Muscle of back (tissue), 13 donors: Measurements from ENCODE around the gene EVI5. TPM values are rescaled to one million over a fixed set of nuclear protein-coding genes. Genes with fewer than 3 reads are reported as not detected.

Experiments used
- DNase-seq, 3 donors: peaks; one replicate each; pipeline versions ENCODE4 v3.0.0 to v3.0.0-alpha.2; 2013
- long read RNA-seq, 9 donors: transcript quantifications; one replicate each; lab custom pipeline, GENCODE V29; 2026
- polyA plus RNA-seq, 10 donors: library from polyadenylated mRNA; unstranded; fragments of 120-200 nt; gene quantifications; one replicate each; pipeline ENCODE4 v1.2.1, GENCODE V29; 2013; ENCODE audit not compliant: insufficient read length in 10 of 10

The EVI5 gene
- 10 to 100 TPM in 9 of 10 donors, 1 to 10 TPM in 1; 9.7 to 17.5 (median 13.9) TPM for polyA plus RNA-seq
- long read RNA-seq, donor 1, result 0 reads
- long read RNA-seq, donor 2, partial matches to known transcripts, result 5,087 of 5,226 reads
- long read RNA-seq, donor 2, other reads (novel, unspliced or antisense), result 139 of 5,226 reads
- long read RNA-seq, donor 3, result 0 reads
- long read RNA-seq, donor 4, result 0 reads
- long read RNA-seq, donor 5, result 0 reads
- long read RNA-seq, donor 6, partial matches to known transcripts, result 6,172 of 6,317 reads
- long read RNA-seq, donor 6, other reads (novel, unspliced or antisense), result 145 of 6,317 reads
- long read RNA-seq, donor 7, result 0 reads
- long read RNA-seq, donor 8, partial matches to known transcripts, result 6 of 6 reads
- long read RNA-seq, donor 8, other reads (novel, unspliced or antisense), result 0 of 6 reads
- long read RNA-seq, donor 9, partial matches to known transcripts, result 614 of 774 reads
- long read RNA-seq, donor 9, other reads (novel, unspliced or antisense), result 160 of 774 reads

DNA sequence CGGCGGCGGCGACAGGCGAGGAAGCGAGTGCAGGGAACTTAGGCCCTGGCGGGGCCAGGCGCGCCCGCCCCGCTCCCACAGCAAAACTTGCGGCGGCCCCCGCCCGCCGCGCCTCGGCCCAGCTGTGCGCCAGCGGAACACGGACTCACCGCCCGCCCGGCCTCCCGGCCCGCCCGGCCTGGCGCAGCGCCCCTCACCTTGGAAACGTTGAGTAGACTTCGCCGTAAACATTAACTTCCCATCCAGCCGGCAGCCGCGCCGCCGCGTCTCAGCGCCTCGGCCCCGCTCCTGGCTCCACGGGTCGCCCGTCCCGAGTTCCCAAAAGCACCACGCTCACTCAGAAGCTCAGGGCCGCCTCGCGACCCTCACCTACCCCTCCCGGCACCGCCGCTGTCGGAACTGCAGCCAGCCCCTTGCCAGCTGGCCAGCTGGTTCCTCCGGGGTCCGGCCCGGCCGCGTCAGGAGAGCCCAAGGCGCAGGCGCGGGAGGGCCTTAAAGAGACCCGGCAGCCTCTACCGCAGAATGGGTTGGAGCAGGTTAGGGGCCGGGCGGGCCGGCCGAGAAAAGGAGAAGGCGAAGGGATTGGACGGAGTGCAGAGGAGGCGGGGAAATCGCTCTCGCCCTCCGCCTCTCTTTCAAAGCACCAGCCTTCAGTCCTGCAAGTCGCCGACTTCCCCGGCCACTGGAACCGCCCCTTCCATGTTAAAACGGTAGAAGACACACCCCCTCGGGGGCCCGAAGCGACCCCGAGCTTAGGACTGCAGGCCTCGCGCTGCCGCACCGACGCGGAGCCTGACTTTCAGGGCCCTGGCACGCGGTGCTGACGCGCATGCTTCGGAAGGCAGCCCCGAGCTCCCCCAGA is at the start of gene EVI5:
TSS of gene EVI5 (minus strand) at position 470 of the 862 bp plus-strand sequence. CDS start 48,562 bp downstream, outside the sequence.
- peak; percentile 97 to 99 (median 97) for DNase-seq

DNA sequence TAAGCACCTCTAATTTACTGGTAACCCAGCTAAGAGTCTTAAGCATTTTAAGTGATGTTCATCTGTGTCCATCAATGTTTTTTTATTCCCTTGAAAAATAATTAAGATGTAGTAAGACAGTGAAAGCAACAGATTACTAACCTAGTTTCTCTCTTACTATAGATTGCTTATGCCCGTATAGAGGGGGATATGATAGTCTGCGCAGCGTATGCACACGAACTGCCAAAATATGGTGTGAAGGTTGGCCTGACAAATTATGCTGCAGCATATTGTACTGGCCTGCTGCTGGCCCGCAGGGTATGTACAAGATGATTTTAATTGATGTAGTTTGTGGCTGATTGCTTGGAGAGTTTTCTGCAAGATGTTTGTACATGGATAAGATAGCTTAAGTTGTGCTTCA is 49.7 kb upstream of the EVI5 start:
- no peak for DNase-seq

DNA sequence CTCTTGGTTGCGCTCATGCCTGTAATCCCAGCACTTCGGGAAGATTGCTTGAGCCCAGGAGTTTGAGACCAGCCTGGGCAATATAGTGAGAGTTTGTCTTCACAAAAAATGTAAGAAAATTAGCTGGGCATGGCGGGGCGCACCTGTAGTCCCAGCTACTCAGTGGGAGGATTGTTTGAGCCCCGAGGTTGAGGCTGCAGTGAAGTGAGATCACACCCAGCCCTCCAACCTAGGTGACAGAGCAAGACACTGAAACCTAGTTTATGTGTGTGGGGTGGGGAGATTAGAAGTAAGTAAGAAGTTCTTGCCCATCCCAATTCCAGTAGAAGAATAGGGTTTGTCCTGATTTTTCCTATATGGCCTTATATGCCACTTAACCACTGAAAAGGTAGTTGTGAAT is 48.9 kb upstream of the EVI5 start:
- DNase-seq, result no peak

DNA sequence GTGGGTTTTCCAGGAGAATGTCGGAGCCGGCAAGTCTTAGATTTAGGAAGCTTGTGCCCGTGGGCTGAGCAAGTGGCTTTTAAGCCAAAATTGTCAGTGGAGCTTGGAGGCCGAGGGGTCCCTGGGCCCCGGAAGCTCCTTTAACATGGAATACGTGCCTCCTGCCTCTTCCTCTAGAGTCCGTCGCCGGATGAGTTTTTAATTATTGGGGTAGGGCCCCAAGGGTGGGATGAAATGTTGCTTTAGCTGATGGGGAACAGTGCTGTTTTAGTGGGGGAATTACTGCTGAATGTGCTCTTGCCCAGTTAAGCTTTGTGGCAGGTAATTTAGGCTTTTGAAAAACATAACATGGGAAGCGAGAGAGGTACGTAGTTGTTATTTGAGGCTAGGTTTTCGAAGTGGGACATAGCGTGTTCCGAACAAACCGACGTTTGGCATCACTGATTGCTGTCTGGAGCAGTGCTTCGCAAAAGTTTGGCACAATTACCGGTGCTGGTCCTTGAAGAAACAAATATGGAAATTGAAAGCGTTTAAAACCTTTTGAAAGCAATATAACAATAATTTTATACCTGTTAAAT is 47.7 kb upstream of the EVI5 start:
- DNase-seq, result peak in 1 of 3 donors; percentile 18

DNA sequence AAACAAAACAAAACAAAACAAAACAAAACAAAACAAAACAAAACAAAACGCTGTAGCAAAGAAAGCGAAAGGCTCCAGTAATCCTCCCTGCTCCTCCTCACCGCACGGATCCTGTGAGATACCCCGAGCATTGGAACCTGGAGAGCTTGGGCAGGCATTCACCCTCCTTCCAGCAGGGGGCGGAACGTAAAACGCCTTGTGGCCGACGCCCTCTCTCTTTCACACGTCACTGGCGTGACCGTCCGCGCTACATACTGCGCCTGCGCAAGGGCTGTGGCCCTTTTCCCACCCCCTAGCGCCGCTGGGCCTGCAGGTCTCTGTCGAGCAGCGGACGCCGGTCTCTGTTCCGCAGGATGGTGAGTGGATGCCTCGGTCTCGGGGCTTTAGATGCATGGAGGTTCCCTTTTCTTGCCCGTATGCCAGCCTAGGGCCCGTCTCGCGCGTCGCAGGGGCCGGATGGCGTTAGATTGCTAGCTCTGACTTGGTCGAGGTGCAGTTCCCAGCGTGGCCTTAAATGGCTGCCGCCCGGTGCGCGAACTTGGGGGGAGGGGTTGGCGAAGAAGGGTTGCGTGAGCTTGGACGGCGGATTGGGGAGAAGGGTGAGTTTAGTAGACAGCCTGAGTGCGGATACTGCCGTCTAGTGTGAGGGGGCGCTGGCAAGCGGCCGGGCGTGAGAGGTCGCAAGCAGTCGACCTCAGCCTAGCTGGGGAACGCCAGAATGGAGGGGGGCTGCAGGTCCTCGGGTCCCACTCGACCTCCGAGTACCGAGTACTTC is 47.0 kb upstream of the EVI5 start, which contains the start of gene RPL5:
TSS of gene RPL5 (plus strand) at position 279 of the 775 bp plus-strand sequence. CDS start at position 354, 75 bp downstream.
- DNase-seq, result peak; percentile 98 to 100 (median 99)

DNA sequence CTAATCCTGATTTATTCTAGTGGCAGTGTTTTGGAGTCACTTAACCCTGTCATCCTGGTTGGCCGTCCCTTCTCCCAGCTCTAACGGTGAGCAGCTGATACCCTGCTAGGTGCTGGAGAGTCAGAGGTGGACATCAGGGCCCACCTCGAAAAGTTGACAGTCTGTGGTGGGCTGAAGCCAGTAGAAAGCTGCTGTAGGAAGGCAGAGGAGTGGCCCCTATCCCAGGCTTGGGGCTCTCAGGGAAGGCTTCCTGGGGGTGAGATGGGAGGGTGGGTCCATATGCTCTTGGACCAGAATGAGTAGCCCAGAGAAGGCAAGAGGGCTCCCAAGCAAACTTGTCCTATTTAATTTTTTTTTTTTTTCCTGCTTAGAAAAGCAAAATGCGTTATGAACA is 46.5 kb upstream of the EVI5 start:
- peak in 1 of 3 donors; percentile 37 for DNase-seq

DNA sequence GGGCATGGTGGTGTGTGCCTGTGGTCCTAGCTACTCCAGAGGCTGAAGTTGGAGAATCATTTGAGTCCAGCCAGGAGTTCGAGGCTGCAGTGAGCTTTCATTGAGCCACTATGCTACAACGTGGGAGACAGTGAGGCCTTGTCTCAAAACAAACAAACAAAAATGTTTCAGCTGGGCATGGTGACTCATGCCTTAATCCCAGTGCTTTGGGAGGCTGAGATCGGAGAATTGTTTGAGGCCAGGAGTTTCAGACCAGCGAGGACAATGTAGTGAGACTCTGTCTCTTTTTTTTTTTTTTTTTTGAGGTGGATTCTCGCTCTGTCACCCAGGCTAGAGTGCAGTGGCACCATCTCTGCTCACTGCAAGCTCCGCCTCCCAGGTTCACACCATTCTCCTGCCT is 41.9 kb upstream of the EVI5 start:
- no peak for DNase-seq

DNA sequence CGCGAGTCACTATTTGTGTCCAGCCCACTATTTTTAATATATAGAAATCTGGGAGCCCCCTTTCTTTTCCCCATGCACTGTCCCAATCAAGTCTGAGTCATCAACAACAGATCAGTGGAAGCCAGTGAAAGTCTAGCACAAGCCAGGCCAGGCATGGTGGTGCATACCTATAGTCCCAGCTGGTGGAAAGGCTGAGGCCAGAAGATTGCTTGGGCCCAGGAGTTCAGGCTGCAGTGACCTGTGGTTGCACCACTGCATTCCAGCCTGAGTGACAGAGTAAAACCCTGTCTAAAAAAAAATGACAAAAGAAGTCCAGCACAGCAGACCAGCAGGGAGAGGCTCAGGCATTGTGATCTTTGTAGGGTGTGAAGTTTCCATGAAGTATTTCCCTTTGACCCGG is 38.0 kb upstream of the EVI5 start:
- DNase-seq, result no peak

DNA sequence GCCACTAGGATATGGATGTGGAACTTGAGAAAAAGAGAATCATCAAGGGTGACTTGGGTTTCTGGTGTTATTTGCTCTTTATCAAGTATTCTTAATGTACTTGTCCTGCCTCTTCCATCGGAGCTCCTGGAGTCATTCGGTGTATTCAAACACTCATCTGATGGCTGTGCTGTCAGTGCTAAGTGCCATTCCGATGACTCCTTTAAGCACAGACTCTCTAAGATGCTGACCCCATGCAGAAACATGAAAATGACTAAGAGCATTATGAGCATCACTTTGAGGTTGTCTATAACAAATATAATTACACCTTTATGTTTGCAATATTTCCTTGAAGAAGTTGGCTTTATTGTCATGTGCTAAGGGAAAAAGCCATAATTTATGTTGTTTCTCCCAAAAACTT is 35.6 kb upstream of the EVI5 start:
- DNase-seq, result no peak

DNA sequence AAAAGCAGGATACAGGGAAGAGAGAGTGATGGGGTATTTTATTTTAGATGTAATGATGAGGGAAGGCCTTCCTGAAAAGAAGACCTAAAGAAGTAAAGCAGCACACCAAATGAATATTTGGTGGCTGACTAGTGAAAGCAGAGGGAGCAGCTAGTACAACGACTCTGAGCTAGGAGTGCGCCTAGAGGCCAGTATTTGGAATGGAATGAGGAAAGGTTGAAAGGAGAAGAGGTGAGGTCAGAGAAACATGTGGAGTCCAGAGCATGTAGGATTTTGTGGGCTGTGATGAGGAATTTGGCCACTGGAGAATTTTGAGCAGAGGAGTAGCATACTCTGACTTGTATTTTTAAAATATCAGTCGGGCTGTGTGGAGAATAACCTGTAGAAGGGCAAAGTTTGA is 35.1 kb upstream of the EVI5 start:
- no peak for DNase-seq

DNA sequence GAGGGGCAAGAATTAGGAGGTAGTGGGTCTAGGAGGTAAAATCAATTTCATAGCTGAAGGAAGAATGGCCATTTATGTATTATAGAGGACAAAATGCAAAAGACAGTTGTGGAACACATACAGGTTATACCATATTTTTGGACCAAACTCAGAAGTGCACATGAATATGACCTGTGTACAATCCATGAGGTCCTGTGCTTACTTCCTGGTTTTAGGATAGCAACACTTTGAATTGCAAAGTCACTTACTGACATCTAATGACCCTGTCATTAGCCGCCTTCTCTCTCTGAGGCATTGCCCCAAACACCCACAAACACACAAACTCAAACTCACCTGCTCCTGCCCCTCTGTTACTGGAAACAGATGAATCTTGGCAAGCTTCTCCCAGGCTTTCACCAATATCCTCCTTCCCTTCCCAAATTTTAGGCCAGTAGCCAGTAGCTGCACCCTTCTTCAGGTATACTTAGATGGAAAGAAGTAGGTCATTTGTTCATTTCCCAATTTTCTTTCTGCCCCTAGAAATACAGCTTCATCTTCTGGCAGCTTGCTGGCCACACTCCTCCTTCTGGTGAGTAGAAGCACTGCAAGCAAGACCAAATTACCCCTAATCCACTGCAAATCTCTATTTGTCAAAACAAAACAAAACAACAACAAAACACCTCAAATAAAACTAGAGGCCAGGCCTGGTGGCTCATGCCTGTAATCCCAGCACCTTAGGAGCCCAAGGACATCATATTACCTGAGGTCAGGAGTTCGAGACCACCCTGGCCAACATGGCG is 33.3 kb upstream of the EVI5 start:
- peak in 2 of 3 donors; percentile 16 to 24 for DNase-seq

DNA sequence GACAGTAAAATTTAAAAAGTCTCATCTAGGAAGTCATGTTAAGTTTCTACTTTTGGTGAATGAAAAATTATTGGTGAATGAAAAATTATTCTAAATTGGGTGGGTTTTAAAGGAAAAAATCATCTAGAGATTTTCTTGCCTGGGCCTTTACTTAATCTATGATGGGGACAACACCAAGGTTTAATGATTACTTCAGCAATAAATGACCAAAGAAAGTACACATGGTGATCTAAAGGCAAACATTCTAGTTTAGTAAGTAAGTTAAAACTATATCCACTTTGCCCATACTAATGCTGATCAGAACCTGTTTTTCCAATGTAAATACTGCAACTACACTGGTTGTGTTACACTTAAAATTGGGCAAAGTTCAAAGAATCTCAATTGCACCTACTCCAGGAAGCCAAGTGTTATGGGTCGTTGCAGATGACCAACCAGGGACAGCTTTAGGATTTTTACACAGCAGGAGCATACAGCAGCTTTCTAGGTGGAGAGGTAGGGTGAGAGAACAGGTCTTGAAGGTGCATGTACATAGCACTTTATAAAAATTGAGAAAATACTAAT is 32.3 kb upstream of the EVI5 start:
- no peak for DNase-seq

DNA sequence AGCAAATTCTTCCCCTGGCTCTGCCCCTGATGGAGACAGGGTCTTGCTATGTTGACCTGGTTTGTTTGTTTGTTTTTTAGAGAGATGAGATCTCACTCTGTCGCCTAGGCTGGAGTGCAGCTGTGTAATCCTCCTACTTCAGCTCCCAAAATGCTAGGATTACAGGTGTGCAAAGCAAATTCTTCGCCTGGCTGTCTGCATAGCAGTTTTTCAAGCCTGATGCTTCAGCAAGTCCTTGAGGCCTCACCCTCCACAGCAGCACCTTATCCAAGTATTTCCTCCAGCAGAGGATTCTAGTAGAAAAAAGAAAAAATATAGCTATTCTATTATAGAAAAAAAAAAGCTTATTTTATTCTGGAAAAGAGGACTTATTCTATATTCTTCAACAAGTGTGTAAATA is 31.8 kb upstream of the EVI5 start:
- DNase-seq, result no peak

DNA sequence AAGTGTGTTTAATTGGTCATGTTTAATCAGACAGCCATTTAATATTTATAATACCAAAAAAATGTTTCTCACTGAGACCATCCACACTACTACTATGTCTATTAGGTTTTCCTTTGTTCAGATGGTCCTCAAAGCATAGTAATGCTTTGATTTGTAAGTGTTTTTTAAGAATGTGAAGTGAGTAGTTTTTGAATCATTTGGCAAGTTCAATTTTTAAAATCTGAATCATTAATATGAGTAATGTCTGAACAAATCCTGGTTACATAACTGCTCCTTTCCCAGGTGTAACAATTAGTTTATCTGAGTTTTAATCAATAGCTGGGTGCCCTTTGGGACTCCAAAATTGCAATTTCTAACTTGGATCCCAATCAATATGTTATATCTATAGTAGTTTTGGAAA is 23.5 kb upstream of the EVI5 start:
- no peak for DNase-seq

DNA sequence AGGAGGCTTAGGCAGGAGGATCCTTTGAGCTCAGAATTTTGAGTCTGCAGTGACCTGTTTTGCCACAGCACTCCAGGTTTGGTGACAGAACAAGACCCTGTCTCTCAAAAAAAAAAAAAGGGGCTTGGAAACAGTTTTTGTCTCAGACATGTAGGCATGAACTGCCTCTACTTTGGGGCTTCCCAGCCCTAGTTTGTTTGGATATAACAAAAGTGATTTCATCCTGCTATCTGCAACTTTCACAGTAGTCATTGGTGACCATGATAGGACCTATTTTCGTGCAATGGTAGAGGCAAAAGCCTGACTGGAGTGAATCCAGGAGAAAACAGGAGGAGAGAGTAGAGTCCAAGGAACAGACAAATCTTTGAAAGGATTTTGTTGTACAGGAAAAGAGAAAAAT is 20.3 kb upstream of the EVI5 start:
- DNase-seq, result no peak

DNA sequence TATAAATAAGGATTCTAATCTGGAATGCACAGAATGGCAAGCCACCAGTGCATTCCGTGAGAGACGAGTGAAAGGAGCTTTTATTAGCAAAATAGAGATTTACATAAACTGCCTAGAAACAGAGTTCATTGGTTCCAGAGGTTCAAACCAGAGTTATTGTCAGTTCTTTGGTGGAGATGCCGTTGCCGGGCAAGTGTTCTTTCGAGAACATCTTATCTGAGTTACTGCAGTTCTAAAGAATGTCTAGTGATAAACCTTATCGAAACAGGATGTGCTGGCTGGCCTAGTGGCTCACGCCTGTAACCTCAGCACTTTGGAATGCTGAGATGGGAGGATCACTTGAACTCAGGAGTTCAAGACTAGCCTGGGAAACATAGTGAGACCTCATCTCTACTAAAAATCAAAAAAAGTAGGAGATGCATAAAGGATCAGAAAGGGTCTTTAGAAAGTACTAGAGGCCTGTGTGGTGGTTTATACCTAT is 19.9 kb upstream of the EVI5 start:
- peak; percentile 23 to 65 (median 62) for DNase-seq

DNA sequence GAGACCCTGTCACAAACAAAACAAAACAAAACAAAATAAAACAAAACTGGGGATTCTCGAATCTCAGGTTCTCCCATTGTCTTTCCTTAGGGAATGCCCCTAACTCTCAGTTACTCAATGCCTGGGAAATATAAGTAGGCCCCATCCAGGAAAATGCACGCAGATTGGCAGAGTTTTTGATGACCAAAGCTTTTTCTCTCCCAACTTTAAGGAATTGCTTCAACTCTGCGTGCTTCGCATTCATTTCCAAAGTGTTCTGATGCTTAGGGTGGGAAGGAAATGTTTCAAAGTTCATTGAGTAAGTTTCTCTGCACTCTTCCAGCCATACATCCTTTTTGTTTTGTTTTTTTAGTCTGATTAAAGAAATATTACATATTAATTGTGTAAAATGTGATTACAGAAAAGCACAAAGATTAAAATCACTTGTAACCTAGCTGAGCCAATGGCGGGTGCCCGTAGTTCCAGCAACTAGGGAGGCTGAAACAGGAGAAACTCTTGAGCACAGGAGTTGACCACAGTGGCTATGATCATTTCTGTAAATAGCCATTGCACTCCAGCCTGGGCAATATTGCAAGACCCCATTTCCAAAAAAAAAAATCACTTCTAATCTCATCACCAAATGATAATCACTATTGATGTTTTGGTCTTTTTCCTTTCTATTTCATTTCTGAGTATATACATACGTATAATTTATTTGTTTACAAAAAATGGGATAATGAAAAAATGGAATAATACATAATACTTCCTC is 18.4 kb upstream of the EVI5 start:
- DNase-seq, result peak in 1 of 3 donors; percentile 21

DNA sequence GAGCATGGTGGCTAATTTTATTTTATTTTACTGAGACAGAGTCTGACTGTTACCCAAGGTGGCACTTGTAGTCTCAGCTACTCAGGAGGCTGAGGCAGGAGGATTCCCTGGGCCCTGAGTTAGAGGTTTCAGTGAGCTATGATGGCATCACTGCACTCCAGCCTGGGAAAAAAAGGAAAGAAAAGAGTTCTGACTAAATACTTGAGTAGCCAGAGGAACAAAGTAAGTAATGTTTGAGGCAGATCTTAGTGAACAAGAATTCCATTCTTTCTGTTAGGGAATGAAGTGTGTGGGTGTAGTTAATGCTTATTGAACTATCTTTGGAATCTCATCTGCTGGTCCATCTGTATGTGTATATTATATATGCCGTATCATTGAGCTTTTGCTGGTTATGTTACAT is 13.1 kb upstream of the EVI5 start:
- no peak for DNase-seq

DNA sequence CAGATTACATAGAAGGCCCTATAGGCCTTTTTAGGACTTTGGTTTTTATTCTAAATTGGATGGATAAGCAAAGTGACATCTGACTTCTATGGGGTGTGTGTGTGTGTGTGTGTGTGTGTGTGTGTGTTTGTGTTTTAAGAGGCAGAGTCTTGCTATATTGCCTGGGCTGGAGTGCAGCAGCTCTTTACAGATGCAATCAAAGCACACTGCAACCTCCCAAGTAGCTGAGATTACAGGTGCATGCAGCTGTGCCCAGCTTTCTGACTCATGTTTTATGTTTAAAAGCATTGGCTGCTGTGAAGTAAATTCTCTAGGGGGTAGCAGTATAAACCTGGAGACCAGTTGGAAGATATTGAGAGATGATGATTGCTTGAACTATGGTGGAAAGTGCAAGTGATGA is 12.4 kb upstream of the EVI5 start:
- DNase-seq, result no peak
